Measurements from ENCODE around the gene C3orf18. TPM values are rescaled to one million over a fixed set of nuclear protein-coding genes. Genes with fewer than 3 reads are reported as not detected.

The C3orf18 gene
- total and polyA plus RNA-seq, 2 experiments from 2014 or later: 2.9 to 5.6 TPM

DNA sequence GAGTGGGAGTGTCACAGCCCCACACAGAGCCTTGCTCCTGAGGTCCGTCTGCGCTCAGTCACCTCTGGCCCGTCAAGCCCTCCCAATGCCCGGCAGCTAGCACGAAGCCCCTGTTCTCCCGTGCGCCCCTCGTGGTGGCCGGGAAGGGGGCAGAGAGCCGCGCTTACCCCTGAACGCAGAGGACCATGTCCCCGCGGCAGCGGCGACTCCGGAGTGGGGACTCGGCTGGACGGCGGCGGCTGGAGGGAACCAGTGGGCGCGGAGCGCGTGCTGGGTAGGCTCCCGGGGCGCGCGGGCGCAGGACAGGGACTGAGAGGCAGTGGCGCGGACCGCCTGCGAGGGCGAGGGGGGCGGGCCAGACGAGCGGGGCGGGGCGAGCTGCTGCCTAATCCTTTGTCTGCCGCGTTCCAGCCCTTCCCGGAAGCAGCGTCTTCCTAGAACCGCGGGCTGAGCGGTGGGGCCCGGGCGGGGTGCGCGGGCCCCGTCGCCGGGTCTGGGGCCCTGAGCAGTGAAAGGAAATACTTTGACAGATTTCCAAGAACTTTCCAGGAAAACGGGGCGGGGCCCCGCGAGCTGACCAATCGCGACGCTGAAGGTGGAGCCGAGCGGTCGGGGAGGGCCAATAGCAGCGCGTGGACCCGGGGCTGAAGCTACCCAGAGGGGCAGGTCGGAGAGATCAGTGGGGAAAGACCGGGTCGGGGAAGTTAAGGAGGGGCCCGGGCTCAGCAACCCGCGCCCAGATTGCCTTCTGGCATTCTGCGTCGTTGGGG, 44.1 kb upstream of the C3orf18 start, which contains the start of gene CISH:
TSS of gene CISH (minus strand) at position 311 of the 770 bp plus-strand sequence. CDS start at position 187, 124 bp downstream.
- Histone ChIP-seq H3K4me2 (peak within 1 kb of the TSS; percentile 80), H3K79me2 (peaks cover 20% of the 10 kb centered on the region), H4K20me1 (ENCODE audit: insufficient read depth, poor library complexity, severe bottlenecking) (no peaks in the 10 kb centered on the region), H3K4me3 (peak within 1 kb of the TSS; percentile 51), H3K9me2 (replicated peaks; ENCODE audit: insufficient read depth) (no peaks in the 10 kb centered on the region), H3K9me3 (ENCODE audit: low read depth) (no peaks in the 10 kb centered on the region), H3K27me3 (no peaks in the 10 kb centered on the region), H2AFZ (peak within 1 kb of the TSS; percentile 7), H3K36me3 (replicated peaks; ENCODE audit: insufficient read depth, low read depth) (no peaks in the 10 kb centered on the region), H3K27ac (peak within 1 kb of the TSS; percentile 86), H3K4me1 (ENCODE audit: insufficient read depth) (peaks cover 23% of the 10 kb centered on the region)
- peak; percentile 98 for DNase-seq (ENCODE audit: low spot score)
- WGBS (ENCODE audit: low lambda C conversion rate, missing lambda C conversion rate): 1% methylated on average over 62 of the region's 75 CpGs
- TF ChIP-seq EZH2phosphoT487 (IDR thresholded peaks at IDR 0.05; ENCODE audit: low read depth, severe bottlenecking, unreplicated experiment): no peak
- TF ChIP-seq, protein P1, sequence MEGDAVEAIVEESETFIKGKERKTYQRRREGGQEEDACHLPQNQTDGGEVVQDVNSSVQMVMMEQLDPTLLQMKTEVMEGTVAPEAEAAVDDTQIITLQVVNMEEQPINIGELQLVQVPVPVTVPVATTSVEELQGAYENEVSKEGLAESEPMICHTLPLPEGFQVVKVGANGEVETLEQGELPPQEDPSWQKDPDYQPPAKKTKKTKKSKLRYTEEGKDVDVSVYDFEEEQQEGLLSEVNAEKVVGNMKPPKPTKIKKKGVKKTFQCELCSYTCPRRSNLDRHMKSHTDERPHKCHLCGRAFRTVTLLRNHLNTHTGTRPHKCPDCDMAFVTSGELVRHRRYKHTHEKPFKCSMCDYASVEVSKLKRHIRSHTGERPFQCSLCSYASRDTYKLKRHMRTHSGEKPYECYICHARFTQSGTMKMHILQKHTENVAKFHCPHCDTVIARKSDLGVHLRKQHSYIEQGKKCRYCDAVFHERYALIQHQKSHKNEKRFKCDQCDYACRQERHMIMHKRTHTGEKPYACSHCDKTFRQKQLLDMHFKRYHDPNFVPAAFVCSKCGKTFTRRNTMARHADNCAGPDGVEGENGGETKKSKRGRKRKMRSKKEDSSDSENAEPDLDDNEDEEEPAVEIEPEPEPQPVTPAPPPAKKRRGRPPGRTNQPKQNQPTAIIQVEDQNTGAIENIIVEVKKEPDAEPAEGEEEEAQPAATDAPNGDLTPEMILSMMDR (IDR thresholded peaks at IDR 0.05; ENCODE audit: poor library complexity): peak; percentile 52

DNA sequence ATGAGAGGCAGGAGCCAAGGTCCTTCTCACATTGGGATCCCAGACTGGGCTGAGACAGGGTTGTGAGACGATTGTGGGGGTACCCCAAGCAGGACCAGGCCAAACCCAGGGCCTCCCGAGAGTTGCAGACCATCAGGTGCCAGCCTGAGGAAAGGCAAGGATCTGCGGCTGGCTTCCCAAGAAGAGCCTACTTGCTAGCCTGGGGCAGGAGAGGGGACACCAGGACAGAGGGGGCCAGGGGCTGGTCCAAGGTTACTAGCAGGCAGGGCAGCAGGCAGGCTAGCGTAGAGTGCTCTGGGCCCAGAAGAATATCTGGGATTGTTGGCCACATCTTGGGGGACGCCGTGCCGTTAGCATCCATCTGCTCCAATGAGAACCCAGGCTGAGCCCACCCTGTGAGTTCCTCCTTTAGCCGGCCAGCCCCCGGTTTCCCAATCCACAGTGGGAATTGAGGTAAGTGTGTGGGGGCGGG, 43.5 kb upstream of the C3orf18 start:
- H3K9me3 ChIP-seq (ENCODE audit: low read depth): no peaks in the 10 kb centered on the region
- no peaks in the 10 kb centered on the region for H4K20me1 ChIP-seq (ENCODE audit: insufficient read depth, poor library complexity, severe bottlenecking)
- no peaks in the 10 kb centered on the region for H3K27me3 ChIP-seq
- peak overlapping the region; percentile 86 for H3K27ac ChIP-seq
- peaks cover 23% of the 10 kb centered on the region for H3K4me1 ChIP-seq (ENCODE audit: insufficient read depth)
- H3K79me2 ChIP-seq: peaks cover 20% of the 10 kb centered on the region
- H3K9me2 ChIP-seq (replicated peaks; ENCODE audit: insufficient read depth): no peaks in the 10 kb centered on the region
- 37% methylated on average over 10 of the region's 10 CpGs for WGBS (ENCODE audit: low lambda C conversion rate, missing lambda C conversion rate)
- H3K4me3 ChIP-seq: peak overlapping the region; percentile 51
- peak overlapping the region; percentile 80 for H3K4me2 ChIP-seq
- H2AFZ ChIP-seq: peak overlapping the region; percentile 1
- TF ChIP-seq, protein P1 (IDR thresholded peaks at IDR 0.05; ENCODE audit: poor library complexity): no peak
- no peak for DNase-seq (ENCODE audit: low spot score)
- H3K36me3 ChIP-seq (replicated peaks; ENCODE audit: insufficient read depth, low read depth): no peaks in the 10 kb centered on the region

DNA sequence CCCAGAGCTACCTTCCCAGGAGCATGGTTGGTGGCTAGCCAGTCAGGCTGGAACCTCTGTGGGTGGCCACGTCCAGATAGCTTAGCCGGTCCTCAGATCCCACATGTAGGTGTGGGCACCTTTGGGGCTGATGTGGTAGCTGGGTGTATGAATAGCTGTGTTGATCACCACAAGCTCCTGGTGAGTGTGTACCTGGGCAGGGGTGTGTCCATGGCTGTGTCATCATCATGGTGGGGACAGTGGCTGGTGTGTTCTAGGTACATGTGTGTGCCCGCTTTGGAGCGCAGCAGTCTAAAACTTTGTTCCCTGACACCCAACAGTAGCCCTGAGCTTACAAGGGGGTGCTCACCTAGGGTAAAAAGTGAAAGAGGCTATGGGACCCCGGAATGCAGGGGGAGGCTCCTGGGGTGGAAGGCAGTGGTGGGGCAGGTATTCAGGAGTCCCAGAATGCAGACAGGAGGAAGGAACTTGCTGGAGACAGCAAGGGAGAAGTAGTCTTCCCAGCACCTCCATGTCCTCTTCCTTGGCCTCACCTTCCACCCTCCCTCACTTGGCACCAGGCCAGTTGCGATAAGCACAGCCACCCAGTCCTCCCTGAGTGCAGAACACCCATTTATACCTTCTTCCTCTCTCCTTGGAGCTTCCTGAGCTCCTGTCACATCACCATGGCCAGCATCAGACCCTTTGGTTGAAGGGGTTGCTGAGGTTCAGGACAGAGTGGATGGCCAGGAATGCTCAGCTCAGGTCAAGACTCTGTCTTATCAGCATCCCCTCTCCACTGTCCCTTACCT, 42.8 kb upstream of the C3orf18 start:
- Histone ChIP-seq H4K20me1 (ENCODE audit: insufficient read depth, poor library complexity, severe bottlenecking) (no peaks in the 10 kb centered on the region), H3K27ac (peak overlapping the region; percentile 86), H3K27me3 (no peaks in the 10 kb centered on the region), H3K79me2 (peaks cover 20% of the 10 kb centered on the region), H3K4me2 (peak overlapping the region; percentile 80), H2AFZ (no peak overlapping the region), H3K9me3 (ENCODE audit: low read depth) (no peaks in the 10 kb centered on the region), H3K4me1 (ENCODE audit: insufficient read depth) (peaks cover 23% of the 10 kb centered on the region), H3K36me3 (replicated peaks; ENCODE audit: insufficient read depth, low read depth) (no peaks in the 10 kb centered on the region), H3K4me3 (peak overlapping the region; percentile 51), H3K9me2 (replicated peaks; ENCODE audit: insufficient read depth) (no peaks in the 10 kb centered on the region)
- DNase-seq (ENCODE audit: low spot score): peak; percentile 57
- TF ChIP-seq EZH2phosphoT487 (IDR thresholded peaks at IDR 0.05; ENCODE audit: low read depth, severe bottlenecking, unreplicated experiment) (no peak), EZH2 (IDR thresholded peaks at IDR 0.05; ENCODE audit: borderline replicate concordance) (no peak)
- TF ChIP-seq, protein P1 (IDR thresholded peaks at IDR 0.05; ENCODE audit: poor library complexity): no peak
- 92% methylated on average over 6 of the region's 6 CpGs for WGBS (ENCODE audit: low lambda C conversion rate, missing lambda C conversion rate)
